NT2/D1 (cell line): ENCODE measurements around the gene GABRR2.

ENCODE experiments used
- YY1 ChIP-seq: IDR thresholded peaks from 2 replicates; pipeline ENCODE4 v1.6.1; 2011; ENCODE audit not compliant: insufficient read length, insufficient read depth
- ZNF274 ChIP-seq: IDR thresholded peaks from 2 replicates; pipeline ENCODE4 v1.6.1; 2011; ENCODE audit warnings: mild to moderate bottlenecking, low read depth, low read length

- no peak for TF ChIP-seq YY1
- TF ChIP-seq ZNF274 = no peak
These were observed 24.5 kb upstream of the GABRR2 start for GRCh38 chr6:89339565-89339964.
